Activated T-cell treated with anti-CD3 and anti-CD28 coated beads, Interleukin-2, amount 50 U/mL, for 4 hours (primary cell): ENCODE results near the gene TAOK1. TPM values are rescaled to one million over a fixed set of nuclear protein-coding genes. Genes with fewer than 3 reads are reported as not detected.

Experiments
- ATAC-seq, 2 donors: fragments of 200-7000 bp; cut with Tn5 transposase; one replicate each; pipeline ENCODE4 v1.10.0; 2021
- DNase-seq: peaks from one replicate; pipeline ENCODE4 v3.0.0-alpha.2; 2020
- H3K27me3 Mint-ChIP-seq: one replicate; pipeline ENCODE4 v1.8.0; 2021; ENCODE audit warnings: low read depth, mixed read lengths
- H3K36me3 Mint-ChIP-seq: one replicate; pipeline ENCODE4 v1.8.0; 2022; ENCODE audit warnings: mixed read lengths; ENCODE audit not compliant: insufficient read depth
- H3K4me1 Mint-ChIP-seq: one replicate; pipeline ENCODE4 v1.8.0; 2021; ENCODE audit warnings: low read depth, mixed read lengths
- H3K4me3 Mint-ChIP-seq: one replicate; pipeline ENCODE4 v1.8.0; 2021; ENCODE audit warnings: mild to moderate bottlenecking, moderate library complexity, mixed read lengths
- H3K9me3 Mint-ChIP-seq: one replicate; pipeline ENCODE4 v1.8.0; 2021; ENCODE audit warnings: mixed read lengths
- total RNA-seq, 3 donors: library from RNA; stranded (reverse); gene quantifications; one replicate each; pipeline ENCODE4 v1.2.1, GENCODE V29; 2021

TAOK1 gene
- total RNA-seq, 3 donors from 2014 or later = 35.6 to 42.4 (median 37.4) TPM

DNA sequence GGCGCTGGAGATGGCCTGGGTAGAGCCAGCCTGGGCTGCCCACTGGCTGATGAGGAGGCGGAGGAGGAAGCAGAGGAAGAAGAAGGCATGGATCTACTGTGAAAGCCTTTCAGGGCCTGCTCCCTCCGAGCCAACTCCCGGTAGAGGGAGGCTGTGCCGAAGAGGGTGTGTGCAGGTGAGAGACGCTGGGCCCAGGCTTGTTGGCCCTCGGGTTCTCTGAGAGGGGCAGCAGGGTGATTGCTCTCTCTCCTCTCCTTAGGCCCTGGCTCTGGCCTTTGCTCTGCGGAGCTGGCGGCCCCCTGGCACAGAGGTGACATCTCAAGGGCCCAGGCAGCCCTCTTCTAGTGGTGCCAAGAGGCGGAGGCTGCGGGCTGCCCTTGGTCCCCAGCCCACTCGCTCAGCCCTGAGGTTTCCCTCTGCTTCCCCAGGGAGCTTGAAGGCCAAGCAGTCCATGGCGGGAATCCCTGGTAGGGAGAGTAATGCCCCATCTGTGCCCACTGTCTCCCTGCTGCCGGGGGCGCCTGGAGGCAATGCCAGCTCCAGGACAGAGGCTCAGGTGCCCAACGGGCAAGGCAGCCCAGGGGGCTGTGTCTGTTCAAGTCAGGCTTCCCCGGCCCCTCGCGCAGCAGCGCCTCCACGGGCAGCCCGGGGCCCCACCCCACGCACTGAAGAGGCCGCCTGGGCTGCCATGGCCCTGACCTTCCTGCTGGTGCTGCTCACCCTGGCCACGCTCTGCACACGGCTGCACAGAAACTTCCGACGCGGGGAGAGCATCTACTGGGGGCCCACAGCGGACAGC lies 181.9 kb downstream of the TAOK1 start:
- peaks cover 10% of the 10 kb centered on the region for H3K36me3 Mint-ChIP-seq
- no peaks in the 10 kb centered on the region for H3K9me3 Mint-ChIP-seq
- H3K27me3 Mint-ChIP-seq = no peaks in the 10 kb centered on the region
- ATAC-seq (peak in 1 of 2 donors; percentile 0), DNase-seq (no peak)
- peaks cover 9% of the 10 kb centered on the region for H3K4me1 Mint-ChIP-seq
- H3K4me3 Mint-ChIP-seq = no peak overlapping the region

DNA sequence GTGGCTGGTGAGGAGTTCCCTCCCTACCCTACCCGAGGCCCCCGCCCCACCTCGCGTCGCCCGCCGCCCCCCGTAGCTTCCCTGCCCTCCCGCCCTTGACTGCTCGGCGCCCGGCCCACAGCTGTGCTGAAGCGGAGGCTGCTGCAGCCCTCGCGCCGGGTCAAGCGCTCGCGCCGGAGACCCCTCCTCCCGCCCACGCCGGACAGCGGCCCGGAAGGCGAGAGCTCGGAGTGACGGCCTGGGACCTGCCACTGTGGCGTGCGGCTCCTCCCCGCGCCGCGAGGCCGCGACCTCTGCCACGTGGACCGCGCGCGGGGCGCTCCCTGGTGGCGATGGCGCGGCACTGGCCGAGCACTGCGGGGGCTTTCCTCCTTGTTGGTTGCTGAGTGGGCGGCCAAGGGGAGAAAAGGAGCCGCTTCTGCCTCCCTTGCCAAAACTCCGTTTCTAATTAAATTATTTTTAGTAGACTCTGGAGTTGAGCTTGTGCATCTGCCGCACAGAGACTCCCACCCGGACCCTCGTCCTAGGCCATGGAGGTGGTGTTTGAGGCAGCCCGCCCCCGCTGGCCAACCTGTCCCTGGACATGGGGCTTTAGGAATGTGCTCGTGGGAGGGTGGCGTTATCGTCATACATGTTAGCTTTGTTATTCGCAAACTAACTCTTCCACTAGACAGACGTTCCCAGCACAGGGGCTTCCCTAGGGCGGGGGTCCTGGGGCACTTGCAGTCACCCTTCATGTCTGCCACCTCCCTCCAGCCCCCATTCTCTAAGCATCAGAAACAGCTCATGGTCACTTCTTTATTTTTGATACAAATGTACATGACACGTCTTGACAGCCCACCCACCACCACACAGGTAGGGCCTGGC lies 182.8 kb downstream of the TAOK1 start:
- no peak overlapping the region for H3K4me3 Mint-ChIP-seq
- no peaks in the 10 kb centered on the region for H3K9me3 Mint-ChIP-seq
- DNase-seq (peak; percentile 64), ATAC-seq (peak; percentile 45 to 56)
- H3K4me1 Mint-ChIP-seq = peaks cover 9% of the 10 kb centered on the region
- peaks cover 10% of the 10 kb centered on the region for H3K36me3 Mint-ChIP-seq
- no peaks in the 10 kb centered on the region for H3K27me3 Mint-ChIP-seq

DNA sequence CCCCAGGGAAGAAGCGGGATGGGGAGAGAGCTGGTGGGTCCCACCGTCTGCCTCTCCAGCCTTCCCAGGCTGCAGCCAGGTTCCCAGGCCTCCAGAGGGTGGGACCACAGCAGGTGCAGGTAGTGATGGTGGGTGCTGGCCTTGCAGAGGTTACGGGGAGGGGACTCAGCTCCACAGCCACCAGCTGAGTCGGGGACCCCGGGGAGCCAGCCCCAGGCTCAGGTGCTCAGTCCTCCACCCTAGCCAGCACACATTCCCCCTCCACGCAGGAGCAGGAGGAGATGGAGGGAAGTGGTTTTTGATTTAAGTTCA lies 183.4 kb downstream of the TAOK1 start:
- DNase-seq (no peak), ATAC-seq (no peak)
- peaks cover 9% of the 10 kb centered on the region for H3K4me1 Mint-ChIP-seq
- no peaks in the 10 kb centered on the region for H3K9me3 Mint-ChIP-seq
- H3K4me3 Mint-ChIP-seq = no peak overlapping the region
- H3K27me3 Mint-ChIP-seq = no peaks in the 10 kb centered on the region
- peaks cover 14% of the 10 kb centered on the region for H3K36me3 Mint-ChIP-seq

DNA sequence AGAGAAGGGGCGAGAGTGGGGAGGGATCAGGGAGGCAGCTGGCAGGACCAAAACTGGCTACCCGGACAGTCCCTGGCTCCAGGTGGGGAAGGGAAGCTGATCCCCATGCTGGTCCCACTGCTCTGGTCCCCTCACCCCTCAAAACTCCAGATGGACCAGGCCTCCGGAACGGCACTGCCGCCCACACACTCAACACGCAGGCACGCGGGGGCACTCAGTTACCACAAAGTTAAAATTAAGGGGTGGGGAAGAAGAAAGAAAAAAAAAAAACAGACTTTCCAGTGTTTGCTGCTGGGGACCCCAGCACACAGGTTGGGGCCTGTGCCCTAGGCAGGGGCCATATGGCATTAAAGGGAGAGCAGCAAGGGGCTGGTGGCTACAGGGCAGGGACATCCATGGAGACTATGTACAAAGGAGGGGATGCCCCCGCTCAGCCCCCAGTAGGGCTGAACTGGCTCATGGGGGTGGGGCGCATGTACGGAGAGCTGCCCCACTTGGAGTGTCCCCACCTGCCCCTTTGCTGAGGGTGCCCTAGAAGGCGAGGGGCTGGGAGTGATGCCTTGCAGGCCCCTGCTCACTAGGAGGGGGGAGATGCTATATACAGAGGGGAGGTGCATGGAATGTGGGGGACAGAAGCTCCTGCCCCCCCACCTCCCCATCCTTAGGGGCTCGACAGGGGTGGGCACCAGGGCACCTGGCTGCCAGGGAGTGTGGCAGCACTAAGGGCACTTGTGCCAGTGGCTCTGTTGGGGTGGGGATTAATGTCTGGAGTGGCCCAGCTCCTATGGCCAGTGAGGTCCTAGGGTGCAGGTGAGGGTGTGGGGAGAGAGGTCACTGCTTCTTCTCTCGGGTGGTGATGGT lies 183.9 kb downstream of the TAOK1 start:
- Mint-ChIP-seq H3K4me1 (peaks cover 7% of the 10 kb centered on the region), H3K27me3 (no peaks in the 10 kb centered on the region), H3K4me3 (no peak overlapping the region), H3K9me3 (no peaks in the 10 kb centered on the region), H3K36me3 (peaks cover 14% of the 10 kb centered on the region)
- ATAC-seq (no peak), DNase-seq (no peak)

DNA sequence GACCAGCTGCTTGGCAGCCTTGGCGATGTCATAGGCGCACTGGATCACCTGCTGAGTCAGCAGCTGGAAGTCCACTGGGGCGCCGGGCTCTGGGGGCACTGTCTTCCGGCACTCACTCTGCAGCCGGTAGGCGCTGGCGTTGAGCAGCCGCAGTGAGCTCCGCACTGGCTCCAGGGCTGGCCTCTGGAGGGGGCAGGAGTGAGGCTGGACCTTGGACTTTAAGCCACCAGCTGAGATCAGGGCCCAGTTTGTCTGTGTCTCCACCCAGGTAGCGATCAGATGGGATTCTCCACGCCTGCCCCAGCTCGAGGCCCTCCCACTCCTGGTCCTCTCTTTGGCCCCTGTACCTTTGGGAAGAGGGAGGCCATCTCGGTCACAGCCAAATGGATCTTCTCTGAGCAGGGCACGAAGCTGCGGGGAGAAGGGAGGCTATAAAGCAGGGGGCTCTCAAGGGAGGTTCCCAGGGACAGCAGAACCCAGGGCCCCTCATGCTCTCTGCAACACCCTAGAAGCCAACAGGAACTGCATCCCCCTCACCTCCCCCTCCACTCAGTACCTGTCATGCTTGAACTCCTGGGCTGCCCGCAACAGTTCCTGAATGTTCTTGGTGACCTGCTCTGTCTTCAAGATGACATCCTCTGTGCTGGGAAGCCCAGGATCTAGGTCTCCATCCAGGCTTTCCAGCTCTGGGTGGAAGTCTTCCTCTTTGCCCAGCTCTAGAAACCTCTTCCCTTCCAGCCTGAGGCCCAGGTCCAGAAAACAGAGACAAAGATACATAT lies 184.8 kb downstream of the TAOK1 start:
- Mint-ChIP-seq H3K36me3 (peaks cover 18% of the 10 kb centered on the region), H3K4me3 (no peak overlapping the region), H3K9me3 (no peaks in the 10 kb centered on the region), H3K4me1 (peaks cover 2% of the 10 kb centered on the region), H3K27me3 (no peaks in the 10 kb centered on the region)
- no peak for ATAC-seq
- DNase-seq = peak; percentile 4

DNA sequence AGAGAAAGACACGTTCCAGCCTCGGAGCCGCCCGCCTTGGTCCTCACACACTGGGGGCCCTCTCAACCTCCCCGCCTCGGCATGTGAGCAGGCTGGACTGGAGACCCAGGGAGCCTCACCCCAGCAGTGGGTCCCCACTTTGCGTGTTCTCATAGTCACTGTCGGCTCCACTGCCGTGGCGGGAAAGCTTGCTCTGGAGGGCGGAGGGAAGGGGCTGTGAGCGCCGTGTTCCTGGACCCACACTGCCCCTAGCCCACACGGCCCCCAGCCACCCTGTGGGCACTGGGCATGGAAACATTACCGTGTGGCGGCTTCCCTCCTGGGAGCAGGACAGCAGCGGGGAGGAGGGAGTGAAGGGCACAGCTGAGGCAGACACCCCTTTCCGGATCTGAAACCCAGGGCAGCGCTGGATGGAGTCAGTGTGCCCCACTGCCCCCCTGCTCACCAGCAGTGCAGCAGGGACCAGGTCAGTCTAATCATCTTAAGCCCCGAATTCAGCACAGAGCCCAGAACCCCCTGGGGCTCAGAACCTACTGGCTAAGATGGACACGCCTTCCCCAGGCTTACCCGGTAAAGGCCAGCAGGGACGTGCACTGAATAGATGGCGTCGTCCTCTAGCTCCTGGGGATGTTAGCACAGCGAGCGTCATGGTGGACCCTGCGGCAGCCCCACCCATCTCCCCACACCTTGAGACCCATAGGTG lies 185.5 kb downstream of the TAOK1 start:
- no peak for ATAC-seq

DNA sequence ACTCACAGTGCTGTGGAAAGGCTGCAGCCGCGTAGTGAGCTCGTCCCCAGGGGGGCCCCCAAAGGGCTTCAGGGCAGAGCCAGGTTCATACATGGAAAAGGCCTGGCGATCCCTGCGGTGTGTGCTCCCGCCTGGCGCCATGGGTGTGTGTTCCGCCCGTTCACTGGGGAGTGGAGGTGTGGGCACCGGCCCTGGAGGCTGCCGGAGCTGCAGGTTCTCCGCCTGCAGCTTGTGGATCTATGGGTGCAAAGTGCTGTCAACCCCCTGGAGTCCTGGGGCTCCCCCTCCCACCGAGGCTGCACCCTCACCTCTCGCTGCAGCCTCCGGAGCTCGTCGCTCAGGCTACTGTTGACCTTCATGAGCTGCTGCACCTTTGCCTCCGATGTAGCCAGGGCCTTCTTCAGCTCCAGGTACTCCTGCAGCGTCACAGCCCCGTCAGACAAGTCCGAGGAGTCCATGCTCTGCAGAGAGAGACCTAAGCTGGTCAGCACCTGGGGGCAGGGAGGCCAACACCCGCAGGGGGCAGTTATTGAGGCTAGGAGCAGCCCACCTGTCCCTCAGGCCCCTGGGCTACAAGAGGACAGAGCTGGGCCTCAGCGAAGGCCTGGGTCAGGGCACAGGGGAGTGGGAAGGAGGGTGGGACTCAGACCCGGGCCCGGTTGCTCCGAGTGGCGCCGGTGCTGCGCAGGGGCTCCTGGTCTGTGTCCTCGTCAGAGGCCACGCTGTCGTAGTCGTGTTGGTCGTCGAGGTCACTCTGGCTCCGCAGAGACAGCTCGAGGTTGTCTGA lies 186.2 kb downstream of the TAOK1 start:
- H3K27me3 Mint-ChIP-seq = no peaks in the 10 kb centered on the region
- peaks cover 2% of the 10 kb centered on the region for H3K4me1 Mint-ChIP-seq
- peaks cover 24% of the 10 kb centered on the region for H3K36me3 Mint-ChIP-seq
- DNase-seq (no peak), ATAC-seq (no peak)
- H3K9me3 Mint-ChIP-seq = no peaks in the 10 kb centered on the region
- H3K4me3 Mint-ChIP-seq = no peak overlapping the region

More for the DNA sequence above, 185.5 kb downstream of the TAOK1 start:
- no peaks in the 10 kb centered on the region for H3K9me3 Mint-ChIP-seq
- no peaks in the 10 kb centered on the region for H3K27me3 Mint-ChIP-seq
- peaks cover 4% of the 10 kb centered on the region for H3K4me1 Mint-ChIP-seq
- H3K4me3 Mint-ChIP-seq = no peak overlapping the region
- DNase-seq = no peak
- peaks cover 24% of the 10 kb centered on the region for H3K36me3 Mint-ChIP-seq

DNA sequence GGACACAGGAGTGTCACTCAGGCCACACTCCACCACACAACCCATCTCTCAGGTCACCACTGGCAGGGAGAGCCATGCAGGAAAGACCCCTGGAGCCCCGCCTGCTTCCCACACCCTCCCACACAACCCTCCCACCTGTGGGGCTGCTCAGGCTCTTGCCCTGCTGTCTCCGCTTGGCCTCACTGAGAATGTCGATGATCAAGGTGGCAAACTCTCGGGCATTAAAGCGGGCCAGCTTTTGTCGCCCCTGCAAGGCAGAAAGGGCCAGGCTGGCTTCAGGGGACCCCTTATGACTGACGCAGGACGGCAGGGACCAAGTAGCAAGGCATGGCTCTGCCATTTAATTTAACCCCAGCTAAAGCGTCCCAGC lies 186.8 kb downstream of the TAOK1 start:
- ATAC-seq (no peak), DNase-seq (no peak)
- Mint-ChIP-seq H3K4me1 (peaks cover 2% of the 10 kb centered on the region), H3K4me3 (no peak overlapping the region), H3K36me3 (peaks cover 24% of the 10 kb centered on the region), H3K9me3 (no peaks in the 10 kb centered on the region), H3K27me3 (no peaks in the 10 kb centered on the region)

DNA sequence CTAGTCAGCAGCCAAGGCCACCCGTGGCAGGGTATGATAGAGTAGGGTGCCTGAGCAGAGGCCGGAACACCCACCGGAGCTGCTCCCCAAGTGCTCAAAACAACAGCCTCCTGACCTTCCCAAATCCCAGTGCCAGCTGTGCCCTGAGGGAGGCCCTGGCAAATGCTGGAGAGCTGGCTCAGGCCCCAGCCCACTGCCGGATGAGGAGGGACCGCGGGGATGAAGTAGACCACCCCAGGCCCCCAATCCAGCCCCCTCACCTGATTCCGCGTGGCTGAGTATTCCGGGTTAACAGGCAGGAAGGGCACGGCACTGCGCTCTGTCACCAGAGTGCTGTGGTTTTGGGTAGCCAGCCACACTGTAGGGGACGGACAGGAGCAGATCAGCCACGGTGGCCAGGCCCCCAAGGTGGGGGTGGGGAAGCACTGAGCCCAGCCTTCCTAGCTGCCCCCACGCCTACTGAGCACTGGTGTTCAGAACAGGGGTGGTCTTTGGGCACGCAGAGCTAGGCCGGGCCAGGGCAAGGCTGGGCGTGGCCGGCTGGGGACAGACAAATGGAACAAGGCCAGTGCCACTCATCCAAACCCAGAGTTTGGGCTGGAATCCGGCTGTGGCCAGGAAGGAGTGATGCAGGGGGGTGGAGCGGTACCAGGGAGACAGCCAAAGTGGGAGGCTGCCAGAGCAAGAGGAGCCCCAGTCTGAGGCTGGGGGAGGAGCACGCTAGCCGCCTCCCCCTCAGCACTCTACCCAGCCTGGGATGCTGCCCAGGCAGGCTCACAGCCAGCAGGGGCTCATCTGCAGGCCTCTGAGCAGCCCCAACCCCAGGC lies 187.4 kb downstream of the TAOK1 start:
- Mint-ChIP-seq H3K36me3 (peaks cover 27% of the 10 kb centered on the region), H3K9me3 (no peaks in the 10 kb centered on the region), H3K4me3 (no peak overlapping the region), H3K4me1 (peaks cover 2% of the 10 kb centered on the region), H3K27me3 (no peaks in the 10 kb centered on the region)
- DNase-seq (no peak), ATAC-seq (no peak)

DNA sequence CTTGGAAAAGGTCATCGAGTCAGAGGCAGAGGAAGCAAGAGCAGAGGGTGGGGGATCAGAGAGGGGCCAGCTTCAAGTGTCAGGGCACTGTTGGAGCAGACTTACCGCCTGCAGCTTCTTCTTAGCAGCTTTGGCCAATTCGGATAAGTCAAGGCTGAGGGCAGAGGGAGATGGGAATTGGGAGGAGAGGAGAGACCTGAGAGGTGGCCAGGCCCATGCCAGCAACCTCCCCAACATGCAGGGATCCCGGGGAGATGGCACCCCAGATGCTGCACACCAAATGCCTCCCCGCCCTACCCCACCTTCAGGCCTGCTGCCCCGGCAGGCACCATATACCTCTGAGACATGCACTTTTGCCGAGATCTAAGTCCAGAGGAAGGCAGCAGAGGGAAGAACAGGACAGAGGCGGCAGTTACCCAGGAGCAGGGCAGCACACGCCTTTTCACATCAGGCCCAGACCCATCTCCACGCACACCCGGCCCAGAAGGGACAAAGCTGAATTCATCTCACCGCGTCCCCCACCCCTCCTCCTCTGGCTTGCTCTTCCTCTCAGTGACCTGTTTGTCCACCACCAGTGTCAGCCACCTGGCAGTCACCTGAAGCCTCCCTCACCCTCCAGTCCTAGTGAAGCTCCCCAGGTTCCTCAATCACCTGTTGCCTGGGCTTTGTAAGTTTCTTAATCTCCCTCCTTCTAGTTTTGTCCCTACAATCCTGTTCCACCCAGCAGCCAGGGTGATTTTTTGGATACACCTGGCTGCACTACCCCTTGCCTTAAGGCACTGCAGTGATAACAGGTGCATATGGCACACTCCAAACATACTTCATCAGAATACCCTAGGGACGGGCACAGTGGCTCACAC lies 188.7 kb downstream of the TAOK1 start:
- peaks cover 2% of the 10 kb centered on the region for H3K4me1 Mint-ChIP-seq
- no peaks in the 10 kb centered on the region for H3K9me3 Mint-ChIP-seq
- DNase-seq = no peak
- no peaks in the 10 kb centered on the region for H3K27me3 Mint-ChIP-seq
- no peak for ATAC-seq
- H3K36me3 Mint-ChIP-seq = peaks cover 27% of the 10 kb centered on the region
- H3K4me3 Mint-ChIP-seq = no peak overlapping the region

DNA sequence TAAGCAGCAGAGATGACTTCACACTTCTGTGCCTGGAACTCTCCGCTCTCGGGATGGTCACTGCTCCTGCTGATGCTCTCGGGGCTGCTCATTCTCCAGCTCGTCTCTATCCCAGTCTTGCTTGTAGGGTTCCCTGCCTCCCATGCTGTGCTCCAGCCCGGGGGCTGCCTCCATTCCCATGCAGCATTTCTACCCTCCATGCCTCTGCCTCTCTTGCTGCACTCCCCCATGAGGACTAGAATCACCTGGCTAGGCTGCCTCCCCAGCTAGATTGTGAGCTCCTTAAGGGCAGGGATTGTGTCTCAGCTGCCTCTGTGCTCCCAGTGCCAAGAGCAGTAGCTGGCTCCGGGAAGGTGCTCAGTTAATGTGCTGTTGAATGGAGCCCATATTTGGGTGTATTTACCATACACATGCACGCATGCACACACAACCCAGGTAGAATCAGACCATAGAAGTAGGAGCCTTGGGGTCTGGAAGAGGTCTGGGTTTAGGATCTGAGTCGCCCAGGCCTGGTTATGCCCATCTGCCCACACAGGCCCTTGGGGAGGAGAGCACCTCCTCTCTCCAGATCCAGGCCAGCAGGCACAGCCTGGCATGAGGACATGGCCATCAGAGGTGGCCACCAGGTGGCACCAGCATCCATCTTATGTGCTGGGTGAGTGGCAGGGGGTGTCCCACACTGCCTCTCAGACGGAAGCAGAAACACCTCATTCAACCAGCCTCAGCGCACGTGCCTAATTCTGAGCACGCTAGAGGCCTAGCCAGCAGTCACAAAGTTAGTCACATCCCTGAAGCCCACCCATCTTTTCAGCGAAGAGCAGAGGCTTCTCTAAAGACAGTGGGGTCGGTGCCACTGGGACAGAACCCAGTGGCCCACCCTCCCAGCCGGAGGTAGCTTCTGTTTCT lies 190.0 kb downstream of the TAOK1 start:
- H3K4me1 Mint-ChIP-seq = peaks cover 10% of the 10 kb centered on the region
- H3K27me3 Mint-ChIP-seq = no peaks in the 10 kb centered on the region
- no peak overlapping the region for H3K4me3 Mint-ChIP-seq
- H3K9me3 Mint-ChIP-seq = no peaks in the 10 kb centered on the region
- DNase-seq (peak; percentile 90), ATAC-seq (peak; percentile 97 to 99)
- peaks cover 23% of the 10 kb centered on the region for H3K36me3 Mint-ChIP-seq
